Stimulated activated CD4-positive, alpha-beta T cell treated with anti-CD3 and anti-CD28 coated beads, Interleukin-2, amount 100 ng/mL, for 4 hours (primary cell): ENCODE data around the gene TET3.
A peak's percentile ranks its signal among the peaks of the same experiment; 100 is the strongest.

Source experiments
- DNase-seq: peaks from one replicate; pipeline ENCODE4 v3.0.0-alpha.2; 2020; ENCODE audit warnings: low read depth

Gene TET3

GRCh38 chr2:73987109-73987947, 2.6 kb downstream of the TET3 start:
- no peak for DNase-seq

DNA sequence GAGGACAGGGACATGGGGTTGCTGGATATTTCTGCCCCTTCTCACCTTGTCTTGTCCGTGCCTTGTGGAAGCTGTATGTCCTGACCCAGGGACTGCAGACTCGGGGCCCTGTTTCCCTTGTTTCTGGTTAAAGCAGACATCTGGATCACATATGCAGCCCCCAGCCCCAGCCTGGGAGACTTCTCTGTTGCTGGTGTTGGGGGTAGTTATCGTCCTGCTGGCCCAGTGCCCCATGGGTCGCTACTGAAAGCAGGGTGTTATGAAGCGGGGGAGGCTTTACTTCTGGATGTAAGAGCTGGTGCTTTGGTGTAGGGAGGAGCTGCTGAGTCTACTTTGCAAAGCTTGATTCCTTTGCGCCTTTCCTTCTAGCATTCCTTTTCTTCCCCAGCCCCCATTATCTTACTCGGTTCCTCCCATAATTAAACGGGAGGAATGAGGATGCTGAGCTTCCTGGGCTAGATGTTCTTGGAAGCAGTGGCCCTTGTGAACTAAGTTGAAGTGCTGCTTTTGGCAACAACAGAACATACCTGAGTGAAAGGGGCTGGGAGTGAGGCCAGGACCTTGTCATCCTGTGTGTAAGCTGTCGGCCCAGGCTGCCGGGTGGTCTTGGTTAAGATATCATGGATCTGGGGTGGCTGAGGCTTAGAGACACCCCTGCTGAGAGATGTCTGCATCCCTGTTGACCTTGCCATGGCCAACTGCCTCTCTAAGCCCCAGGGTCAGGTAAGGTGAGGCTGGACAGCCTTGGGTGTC, 3.4 kb downstream of the TET3 start:
- DNase-seq, result no peak

DNA sequence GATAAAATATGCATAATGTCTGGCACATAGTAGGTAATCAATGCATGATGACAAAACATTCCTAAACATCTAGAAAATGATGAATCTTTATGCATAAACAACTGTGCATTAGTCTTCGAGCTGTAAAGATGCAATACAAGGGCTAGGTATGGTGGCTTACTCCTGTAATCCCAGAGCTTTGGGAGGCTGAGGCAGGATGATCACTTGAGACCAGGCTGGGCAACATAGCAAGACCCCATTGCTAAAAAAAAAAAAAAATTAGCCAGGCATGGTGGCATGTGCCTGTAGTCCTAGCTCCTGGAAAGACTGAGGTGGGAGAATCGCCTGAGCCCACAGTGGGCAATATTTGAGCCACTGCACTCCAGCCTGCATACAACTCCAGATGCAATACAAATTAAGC, 5.3 kb downstream of the TET3 start:
- no peak for DNase-seq

DNA sequence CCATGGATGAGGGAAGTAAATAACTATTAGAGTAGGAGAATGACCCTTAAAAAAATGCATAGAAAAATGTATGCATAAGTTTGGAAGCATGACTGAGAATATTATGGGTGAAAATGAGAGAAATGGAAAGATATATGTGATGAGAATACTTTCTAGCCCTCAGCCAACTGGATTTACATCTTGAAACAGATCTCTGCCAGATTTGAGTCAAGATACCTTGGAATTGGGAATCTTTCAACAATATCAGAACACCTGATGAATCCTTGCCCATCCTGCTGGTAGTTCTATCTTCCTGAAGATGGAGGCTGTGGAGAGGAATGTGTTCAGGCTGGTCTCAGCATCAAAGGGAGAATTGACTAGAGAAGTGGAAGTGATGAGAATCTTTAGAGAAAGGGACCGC, 5.8 kb downstream of the TET3 start:
- no peak for DNase-seq

- no peak for DNase-seq
Measured at GRCh38 chr2:73992036-73992435, 7.3 kb downstream of the TET3 start.

DNA sequence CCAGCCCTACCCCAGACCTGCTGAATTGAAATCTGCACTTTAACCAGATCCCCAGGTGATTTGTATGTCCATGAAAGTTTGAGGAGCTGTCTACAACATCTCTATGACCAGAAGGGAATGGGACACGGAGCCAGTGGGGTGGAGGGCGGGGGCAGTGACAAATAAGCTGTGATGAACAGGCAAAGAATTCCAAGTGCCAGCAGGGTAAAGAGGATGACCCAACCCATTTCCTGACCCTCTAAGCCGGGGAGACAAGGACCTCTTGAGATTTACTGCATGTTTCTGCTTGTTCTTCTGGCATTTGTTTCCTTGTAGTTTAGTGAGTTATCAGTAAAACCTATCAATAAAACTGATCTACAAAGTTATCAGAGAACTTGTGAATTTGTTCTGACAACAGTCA, 8.7 kb downstream of the TET3 start:
- DNase-seq, result no peak

DNA sequence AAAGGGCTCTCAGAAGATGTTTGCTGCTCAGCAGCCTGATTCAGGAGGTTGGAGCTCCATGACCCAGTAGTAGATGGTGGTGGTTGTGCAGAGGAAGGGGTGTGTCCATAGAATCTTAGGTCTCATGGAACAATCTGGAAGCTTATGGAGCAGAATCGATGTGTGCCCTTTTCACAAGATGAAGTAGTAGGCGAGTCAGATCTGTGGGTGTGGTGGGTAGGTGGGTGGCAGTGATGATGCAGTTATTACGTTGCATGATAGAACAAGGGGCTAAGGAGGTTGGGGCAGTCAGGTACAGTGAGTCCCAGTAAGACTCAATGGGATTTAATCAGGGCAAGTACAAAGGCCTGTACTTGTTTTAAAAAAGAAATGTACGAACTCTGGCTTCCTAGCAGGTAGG, 9.1 kb downstream of the TET3 start:
- peak; percentile 60 for DNase-seq

- DNase-seq, result no peak
Measured at GRCh38 chr2:73994178-73994831, 9.6 kb downstream of the TET3 start.

DNA sequence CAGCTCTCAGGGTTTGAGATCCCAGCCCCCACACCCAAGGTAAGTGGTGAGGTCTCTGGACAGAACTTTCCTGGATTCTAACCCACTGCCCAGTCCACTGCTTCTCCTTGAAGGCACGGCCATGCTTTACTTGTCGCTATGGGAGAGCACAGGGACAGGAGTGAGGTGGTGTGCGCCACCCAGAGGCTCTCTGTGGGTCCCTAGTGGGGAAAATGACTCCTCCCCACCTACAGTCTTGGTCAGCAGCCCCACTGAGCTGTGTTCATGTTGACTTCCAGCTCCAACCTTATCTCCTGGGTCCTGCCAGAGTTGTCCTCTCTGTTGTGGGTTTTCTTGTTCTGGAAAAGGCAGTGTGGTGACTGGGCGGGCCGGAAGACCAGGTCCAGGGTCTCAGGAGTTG, 11.1 kb downstream of the TET3 start:
- no peak for DNase-seq

- DNase-seq, result no peak
Measured at GRCh38 chr2:73997813-73998212, 13.1 kb downstream of the TET3 start.

GRCh38 chr2:73998451-73998850, 13.7 kb downstream of the TET3 start:
- no peak for DNase-seq

GRCh38 chr2:73998933-73999332, 14.2 kb downstream of the TET3 start:
- DNase-seq, result no peak

GRCh38 chr2:73999881-74000597, 15.3 kb downstream of the TET3 start:
- DNase-seq, result no peak

DNA sequence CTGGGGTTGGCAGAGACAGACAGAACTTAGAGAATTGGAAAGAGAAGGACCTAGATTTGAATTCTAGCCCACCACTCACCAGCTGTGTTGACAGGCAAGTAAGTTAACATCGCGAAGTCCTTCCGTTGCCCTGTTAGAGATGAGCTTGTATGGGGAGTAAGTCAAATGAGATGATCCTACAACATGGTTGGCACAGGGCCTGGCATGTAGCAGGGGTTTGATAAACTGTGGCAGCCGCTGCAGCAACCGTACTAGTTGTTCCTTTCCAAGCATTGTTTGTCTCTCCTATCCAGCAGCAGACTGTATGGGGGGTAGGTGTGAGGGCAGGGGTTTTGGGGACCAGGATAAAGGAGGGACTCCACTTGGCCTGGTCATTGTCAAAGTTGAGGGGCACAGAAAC, 16.0 kb downstream of the TET3 start:
- DNase-seq, result no peak

- DNase-seq, result no peak
Measured at GRCh38 chr2:74001121-74001520, 16.4 kb downstream of the TET3 start.

DNA sequence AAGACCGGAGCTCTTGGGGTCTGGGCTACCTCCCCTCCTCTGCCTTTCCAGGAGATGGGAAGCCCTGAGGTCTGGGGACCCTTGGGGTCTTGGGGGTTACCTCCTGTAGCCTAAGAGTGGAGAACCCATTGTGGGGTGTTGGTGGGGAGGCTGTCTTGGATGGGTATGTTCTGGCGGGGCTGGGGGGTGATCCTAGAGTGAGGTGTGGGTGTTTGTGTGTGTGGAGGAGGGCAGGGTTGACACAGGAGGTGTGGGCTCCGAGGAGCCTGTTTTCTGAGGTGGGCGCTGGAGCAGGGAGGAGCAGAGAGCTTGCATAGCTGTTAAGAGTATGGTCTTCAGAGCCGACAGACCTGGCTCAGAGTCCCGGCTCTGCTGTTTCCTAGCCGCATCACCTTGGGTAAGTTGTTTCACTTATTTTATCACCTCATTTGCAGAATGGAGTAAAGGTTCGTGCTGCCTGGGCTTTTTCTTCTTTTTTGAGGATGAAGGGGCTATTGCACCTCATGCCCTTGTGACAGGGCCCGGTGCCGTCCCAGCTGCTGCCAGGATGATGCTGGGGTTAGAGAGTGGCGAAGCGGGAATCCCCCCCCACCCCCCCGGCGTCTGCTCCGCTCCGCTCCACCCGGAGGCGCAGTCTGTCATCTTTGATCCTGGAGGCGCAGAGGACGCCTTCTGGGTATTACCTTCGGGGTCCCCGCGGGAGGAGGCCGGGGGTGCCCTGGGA, 17.2 kb downstream of the TET3 start:
- DNase-seq, result no peak

GRCh38 chr2:74002505-74003421, 18.1 kb downstream of the TET3 start:
- peak; percentile 61 for DNase-seq

DNA sequence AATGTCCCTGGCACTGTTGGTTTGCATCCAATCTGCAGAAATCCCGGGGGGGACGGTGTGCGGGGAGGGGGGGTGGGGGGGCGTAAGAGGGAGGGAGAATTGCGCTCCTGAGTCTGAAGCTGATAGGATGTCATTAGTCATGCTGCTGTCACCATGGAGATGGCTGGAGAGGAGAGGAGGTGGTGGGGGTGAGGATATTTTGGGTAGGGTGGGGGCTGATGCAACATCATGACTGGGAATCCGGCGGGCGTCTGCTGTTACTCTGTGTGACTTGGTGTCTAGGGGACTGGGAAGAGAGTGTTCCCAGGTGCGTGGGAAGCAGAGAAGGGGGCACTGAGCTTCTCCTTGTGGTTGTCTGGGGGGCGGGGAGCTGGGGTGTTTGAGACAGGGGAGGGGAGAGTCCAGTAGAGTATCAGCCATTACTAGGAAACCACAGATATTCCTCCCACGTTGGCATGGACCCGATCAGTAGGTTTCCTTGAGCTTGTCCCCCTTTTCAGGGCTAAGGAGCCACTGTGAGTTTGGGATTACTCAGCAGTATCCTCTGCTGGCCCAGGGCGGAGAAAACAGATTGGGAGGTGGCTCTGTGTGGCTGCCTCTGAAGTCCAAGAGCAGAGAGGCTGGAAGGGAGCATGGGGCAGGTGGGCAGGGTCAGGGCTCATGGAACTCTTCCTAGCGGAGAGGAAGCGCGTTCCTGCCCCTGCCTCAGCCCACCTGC, 18.9 kb downstream of the TET3 start:
- DNase-seq, result no peak

- no peak for DNase-seq
Measured at GRCh38 chr2:74004212-74005182, 19.8 kb downstream of the TET3 start.
